ENCODE results near the gene SYNGR3.

SYNGR3 gene

DNA sequence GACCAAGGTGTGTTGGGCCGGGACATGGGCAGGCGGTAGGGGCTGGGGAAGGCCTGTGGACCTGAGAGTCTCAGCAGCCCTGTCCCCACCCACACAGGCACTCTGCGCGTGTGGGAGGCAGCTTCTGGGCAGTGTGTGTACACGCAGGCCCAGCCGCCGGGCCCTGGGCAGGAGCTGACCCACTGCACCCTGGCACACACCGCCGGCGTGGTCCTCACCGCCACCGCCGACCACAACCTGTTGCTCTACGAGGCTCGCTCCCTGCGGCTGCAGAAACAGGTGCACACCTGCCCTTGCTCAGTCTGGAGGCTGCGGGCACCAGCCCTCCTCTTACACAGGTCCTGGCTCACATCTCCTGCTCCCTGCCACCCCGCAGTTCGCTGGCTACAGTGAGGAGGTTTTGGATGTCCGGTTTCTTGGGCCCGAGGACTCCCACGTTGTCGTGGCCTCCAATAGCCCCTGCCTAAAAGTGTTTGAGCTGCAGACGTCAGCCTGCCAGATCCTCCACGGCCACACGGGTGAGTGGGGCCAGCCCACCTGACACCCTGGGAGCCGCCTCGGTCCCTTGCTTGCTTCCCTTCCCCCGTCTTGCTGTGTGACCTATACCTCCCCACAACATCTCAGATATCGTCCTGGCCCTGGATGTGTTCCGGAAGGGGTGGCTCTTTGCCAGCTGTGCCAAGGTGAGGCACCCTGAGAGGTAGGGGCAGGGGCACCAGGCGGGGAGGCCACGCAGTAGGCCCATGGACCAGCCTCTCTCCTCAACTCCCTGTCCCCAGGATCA lies 14.1 kb upstream of the SYNGR3 start:
- TF ChIP-seq SIN3A (IDR thresholded peaks at IDR 0.05; ENCODE audit: borderline replicate concordance, insufficient read depth, low read length) (no peak), FOXP2 (optimal IDR thresholded peaks at IDR 0.05; ENCODE audit: borderline replicate concordance, extremely low read depth, extremely low read length, insufficient read depth) (no peak), TAF1 (IDR thresholded peaks at IDR 0.05; ENCODE audit: borderline replicate concordance, insufficient read depth, low read length) (no peak), POLR2AphosphoS5 (IDR thresholded peaks at IDR 0.05; ENCODE audit: low read depth, low read length) (no peak)
- TF ChIP-seq, protein P1, sequence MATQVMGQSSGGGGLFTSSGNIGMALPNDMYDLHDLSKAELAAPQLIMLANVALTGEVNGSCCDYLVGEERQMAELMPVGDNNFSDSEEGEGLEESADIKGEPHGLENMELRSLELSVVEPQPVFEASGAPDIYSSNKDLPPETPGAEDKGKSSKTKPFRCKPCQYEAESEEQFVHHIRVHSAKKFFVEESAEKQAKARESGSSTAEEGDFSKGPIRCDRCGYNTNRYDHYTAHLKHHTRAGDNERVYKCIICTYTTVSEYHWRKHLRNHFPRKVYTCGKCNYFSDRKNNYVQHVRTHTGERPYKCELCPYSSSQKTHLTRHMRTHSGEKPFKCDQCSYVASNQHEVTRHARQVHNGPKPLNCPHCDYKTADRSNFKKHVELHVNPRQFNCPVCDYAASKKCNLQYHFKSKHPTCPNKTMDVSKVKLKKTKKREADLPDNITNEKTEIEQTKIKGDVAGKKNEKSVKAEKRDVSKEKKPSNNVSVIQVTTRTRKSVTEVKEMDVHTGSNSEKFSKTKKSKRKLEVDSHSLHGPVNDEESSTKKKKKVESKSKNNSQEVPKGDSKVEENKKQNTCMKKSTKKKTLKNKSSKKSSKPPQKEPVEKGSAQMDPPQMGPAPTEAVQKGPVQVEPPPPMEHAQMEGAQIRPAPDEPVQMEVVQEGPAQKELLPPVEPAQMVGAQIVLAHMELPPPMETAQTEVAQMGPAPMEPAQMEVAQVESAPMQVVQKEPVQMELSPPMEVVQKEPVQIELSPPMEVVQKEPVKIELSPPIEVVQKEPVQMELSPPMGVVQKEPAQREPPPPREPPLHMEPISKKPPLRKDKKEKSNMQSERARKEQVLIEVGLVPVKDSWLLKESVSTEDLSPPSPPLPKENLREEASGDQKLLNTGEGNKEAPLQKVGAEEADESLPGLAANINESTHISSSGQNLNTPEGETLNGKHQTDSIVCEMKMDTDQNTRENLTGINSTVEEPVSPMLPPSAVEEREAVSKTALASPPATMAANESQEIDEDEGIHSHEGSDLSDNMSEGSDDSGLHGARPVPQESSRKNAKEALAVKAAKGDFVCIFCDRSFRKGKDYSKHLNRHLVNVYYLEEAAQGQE (IDR thresholded peaks at IDR 0.05; ENCODE audit: insufficient read depth in 1 of 2, low read depth in 2 of 2, low read length in 2 of 2) = no peak

DNA sequence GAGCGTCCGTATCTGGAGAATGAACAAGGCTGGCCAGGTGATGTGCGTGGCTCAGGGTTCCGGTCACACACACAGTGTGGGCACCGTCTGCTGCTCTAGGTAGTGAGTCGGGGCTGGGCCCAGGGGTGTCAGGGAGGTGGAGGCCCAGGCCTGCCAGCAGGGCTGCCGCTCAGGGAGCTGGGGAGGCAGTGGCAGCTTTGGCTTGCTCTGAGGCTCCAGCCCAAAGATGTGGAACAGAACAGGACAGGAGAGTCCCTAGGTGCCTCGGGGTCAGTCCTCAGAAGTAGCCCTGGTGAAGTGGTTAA lies 13.6 kb upstream of the SYNGR3 start:
- TF ChIP-seq TAF1 (IDR thresholded peaks at IDR 0.05; ENCODE audit: borderline replicate concordance, insufficient read depth, low read length) (no peak), POLR2AphosphoS5 (IDR thresholded peaks at IDR 0.05; ENCODE audit: low read depth, low read length) (no peak), FOXP2 (optimal IDR thresholded peaks at IDR 0.05; ENCODE audit: borderline replicate concordance, extremely low read depth, extremely low read length, insufficient read depth) (no peak), SIN3A (IDR thresholded peaks at IDR 0.05; ENCODE audit: borderline replicate concordance, insufficient read depth, low read length) (no peak)
- TF ChIP-seq, protein P1 (IDR thresholded peaks at IDR 0.05; ENCODE audit: insufficient read depth in 1 of 2, low read depth in 2 of 2, low read length in 2 of 2) = no peak

DNA sequence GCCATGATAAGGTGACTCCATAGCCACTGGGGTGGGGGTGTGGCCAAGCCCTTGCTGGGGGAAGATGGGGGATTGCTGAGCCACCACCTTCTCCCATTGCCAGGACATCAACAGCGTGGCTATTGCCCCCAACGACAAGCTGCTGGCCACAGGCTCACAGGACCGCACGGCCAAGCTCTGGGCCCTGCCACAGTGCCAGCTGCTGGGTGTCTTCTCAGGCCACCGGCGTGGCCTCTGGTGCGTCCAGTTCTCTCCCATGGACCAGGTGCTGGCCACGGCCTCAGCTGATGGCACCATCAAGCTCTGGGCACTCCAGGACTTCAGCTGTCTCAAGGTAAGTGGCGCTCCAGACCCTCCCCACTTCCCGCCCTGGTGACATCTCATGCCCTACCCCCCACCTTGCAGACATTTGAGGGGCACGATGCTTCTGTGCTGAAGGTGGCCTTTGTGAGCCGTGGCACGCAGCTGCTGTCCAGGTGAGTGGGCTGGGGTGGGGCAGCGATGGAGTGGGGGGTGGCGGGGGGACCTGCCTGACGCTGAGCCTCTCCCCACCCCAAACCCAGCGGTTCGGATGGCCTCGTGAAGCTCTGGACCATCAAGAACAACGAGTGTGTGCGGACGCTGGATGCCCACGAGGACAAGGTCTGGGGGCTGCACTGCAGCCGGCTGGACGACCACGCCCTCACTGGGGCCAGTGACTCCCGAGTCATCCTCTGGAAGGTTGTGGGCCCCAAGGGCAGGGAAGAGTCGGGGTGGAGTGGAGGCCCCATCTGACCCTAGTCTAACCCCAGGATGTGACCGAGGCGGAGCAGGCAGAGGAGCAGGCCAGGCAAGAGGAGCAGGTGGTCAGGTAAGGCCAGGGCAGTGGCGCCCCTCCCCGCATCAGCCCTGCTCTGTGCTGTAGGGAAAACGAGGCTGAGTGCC lies 12.6 kb upstream of the SYNGR3 start:
- TF ChIP-seq TAF1 (IDR thresholded peaks at IDR 0.05; ENCODE audit: borderline replicate concordance, insufficient read depth, low read length) (no peak), POLR2AphosphoS5 (IDR thresholded peaks at IDR 0.05; ENCODE audit: low read depth, low read length) (no peak)

DNA sequence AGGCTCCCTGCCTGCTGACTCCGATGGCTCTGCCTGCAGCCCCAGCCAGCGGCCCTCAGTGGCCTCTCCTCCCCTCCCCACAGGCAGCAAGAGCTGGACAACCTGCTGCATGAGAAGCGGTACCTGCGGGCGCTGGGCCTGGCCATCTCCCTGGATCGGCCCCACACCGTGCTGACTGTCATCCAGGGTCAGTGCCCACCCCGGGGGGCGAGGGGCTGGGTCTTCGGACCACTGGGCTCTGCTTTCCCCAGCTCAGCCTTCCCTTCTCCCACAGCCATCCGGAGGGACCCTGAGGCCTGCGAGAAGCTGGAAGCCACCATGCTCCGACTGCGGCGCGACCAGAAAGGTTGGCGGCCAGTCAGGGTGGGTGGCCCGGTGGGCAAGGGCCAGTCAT lies 11.9 kb upstream of the SYNGR3 start:
- no peak for TF ChIP-seq TAF1 (IDR thresholded peaks at IDR 0.05; ENCODE audit: borderline replicate concordance, insufficient read depth, low read length)
- no peak for TF ChIP-seq POLR2AphosphoS5 (IDR thresholded peaks at IDR 0.05; ENCODE audit: low read depth, low read length)
- TF ChIP-seq SIN3A (IDR thresholded peaks at IDR 0.05; ENCODE audit: borderline replicate concordance, insufficient read depth, low read length) = no peak
- TF ChIP-seq, protein P1 (IDR thresholded peaks at IDR 0.05; ENCODE audit: insufficient read depth in 1 of 2, low read depth in 2 of 2, low read length in 2 of 2) = no peak
- TF ChIP-seq FOXP2 (optimal IDR thresholded peaks at IDR 0.05; ENCODE audit: borderline replicate concordance, extremely low read depth, extremely low read length, insufficient read depth) = no peak

DNA sequence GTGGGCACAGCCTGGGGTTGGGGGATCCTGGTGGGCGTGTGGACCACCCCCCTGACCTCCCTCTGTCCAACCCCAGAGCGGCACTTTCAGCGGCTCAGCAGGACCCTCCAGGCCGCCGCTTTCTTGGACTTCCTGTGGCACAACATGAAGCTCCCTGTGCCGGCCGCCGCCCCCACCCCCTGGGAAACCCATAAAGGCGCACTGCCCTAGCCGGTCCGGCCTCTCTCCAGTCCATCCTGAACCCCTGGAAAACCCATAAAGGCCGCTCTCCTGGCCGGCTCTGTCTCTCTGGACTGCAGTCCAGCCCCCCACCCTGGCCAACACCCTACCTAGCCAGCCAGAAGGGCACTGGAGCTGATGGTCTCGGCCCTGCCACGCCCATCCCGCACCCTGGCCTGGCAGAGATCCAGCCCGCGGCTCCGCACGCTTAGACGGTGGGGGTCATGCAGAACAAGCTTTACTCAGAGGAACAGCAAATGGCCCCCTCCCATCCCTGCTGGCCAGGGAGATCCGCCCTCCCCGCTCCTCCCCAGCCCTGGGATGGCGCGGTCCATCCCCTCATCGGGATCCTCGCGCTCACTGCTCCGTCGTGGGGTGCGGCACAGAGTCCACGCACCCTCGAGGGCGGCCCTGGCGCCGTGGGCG lies 11.2 kb upstream of the SYNGR3 start:
- TF ChIP-seq TAF1 (IDR thresholded peaks at IDR 0.05; ENCODE audit: borderline replicate concordance, insufficient read depth, low read length) (no peak), POLR2AphosphoS5 (IDR thresholded peaks at IDR 0.05; ENCODE audit: low read depth, low read length) (no peak), FOXP2 (optimal IDR thresholded peaks at IDR 0.05; ENCODE audit: borderline replicate concordance, extremely low read depth, extremely low read length, insufficient read depth) (no peak), SIN3A (IDR thresholded peaks at IDR 0.05; ENCODE audit: borderline replicate concordance, insufficient read depth, low read length) (no peak)
- TF ChIP-seq, protein P1 (IDR thresholded peaks at IDR 0.05; ENCODE audit: insufficient read depth in 1 of 2, low read depth in 2 of 2, low read length in 2 of 2) = no peak

All from PFSK-1 (cell line).